Measurements from ENCODE around the gene ARG1. TPM values are rescaled to one million over a fixed set of nuclear protein-coding genes. Genes with fewer than 3 reads are reported as not detected.

ARG1 gene
- total RNA-seq, 1 donor: not detected

GRCh38 chr6:131600716-131601115, 27.7 kb downstream of the ARG1 start:
- DNase-seq (ENCODE audit: low read depth): no peak
- no peak for TF ChIP-seq CTCF (IDR thresholded peaks at IDR 0.05; ENCODE audit: insufficient read depth, low read length)
- H3K4me3 ChIP-seq (ENCODE audit: low read depth, low read length): no peak overlapping the region

- no peak for TF ChIP-seq CTCF (IDR thresholded peaks at IDR 0.05; ENCODE audit: insufficient read depth, low read length)
- H3K4me3 ChIP-seq (ENCODE audit: low read depth, low read length): no peak overlapping the region
- DNase-seq (ENCODE audit: low read depth): peak; percentile 66
Measured at GRCh38 chr6:131602781-131603312, 29.8 kb downstream of the ARG1 start.

GRCh38 chr6:131613296-131613925, 40.4 kb downstream of the ARG1 start:
- no peak for TF ChIP-seq CTCF (IDR thresholded peaks at IDR 0.05; ENCODE audit: insufficient read depth, low read length)
- no peak for DNase-seq (ENCODE audit: low read depth)
- H3K4me3 ChIP-seq (ENCODE audit: low read depth, low read length): no peak overlapping the region

GRCh38 chr6:131615275-131615674, 42.2 kb downstream of the ARG1 start:
- DNase-seq (ENCODE audit: low read depth): no peak
- no peak overlapping the region for H3K4me3 ChIP-seq (ENCODE audit: low read depth, low read length)
- TF ChIP-seq CTCF (IDR thresholded peaks at IDR 0.05; ENCODE audit: insufficient read depth, low read length): no peak

GRCh38 chr6:131627724-131628682, 55.0 kb downstream of the ARG1 start, which contains the start of gene MED23:
Gene MED23 (minus strand): TSS chr6:131628242. CDS start chr6:131628049, 193 bp downstream.
- TF ChIP-seq CTCF (IDR thresholded peaks at IDR 0.05; ENCODE audit: insufficient read depth, low read length): peak; percentile 96
- DNase-seq (ENCODE audit: low read depth): peak; percentile 93
- H3K4me3 ChIP-seq (ENCODE audit: low read depth, low read length): peak within 1 kb of the TSS; percentile 78

- no peak overlapping the region for H3K4me3 ChIP-seq (ENCODE audit: low read depth, low read length)
- TF ChIP-seq CTCF (IDR thresholded peaks at IDR 0.05; ENCODE audit: insufficient read depth, low read length): no peak
- DNase-seq (ENCODE audit: low read depth): no peak
Measured at GRCh38 chr6:131628726-131629125, 55.7 kb downstream of the ARG1 start.
